ENCODE data around the gene BCL7C.

DNA sequence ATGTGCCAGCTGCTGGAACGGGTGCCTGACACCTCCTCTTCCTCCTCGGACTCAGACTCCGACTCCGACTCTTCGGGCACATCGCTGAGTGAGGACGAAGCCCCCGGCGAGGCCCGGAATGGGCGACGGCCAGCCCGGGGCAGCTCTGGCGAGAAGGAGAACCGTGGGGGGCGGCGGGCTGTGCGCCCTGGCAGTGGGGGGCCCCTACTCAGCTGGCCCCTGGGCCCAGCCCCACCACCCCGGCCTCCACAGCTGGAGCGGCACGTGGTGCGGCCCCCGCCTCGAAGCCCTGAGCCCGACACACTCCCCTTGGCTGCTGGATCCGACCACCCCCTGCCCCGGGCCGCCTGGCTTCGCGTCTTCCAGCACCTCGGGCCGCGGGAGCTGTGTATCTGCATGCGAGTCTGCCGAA, 36.3 kb upstream of the BCL7C start:
- TF ChIP-seq, protein P1, sequence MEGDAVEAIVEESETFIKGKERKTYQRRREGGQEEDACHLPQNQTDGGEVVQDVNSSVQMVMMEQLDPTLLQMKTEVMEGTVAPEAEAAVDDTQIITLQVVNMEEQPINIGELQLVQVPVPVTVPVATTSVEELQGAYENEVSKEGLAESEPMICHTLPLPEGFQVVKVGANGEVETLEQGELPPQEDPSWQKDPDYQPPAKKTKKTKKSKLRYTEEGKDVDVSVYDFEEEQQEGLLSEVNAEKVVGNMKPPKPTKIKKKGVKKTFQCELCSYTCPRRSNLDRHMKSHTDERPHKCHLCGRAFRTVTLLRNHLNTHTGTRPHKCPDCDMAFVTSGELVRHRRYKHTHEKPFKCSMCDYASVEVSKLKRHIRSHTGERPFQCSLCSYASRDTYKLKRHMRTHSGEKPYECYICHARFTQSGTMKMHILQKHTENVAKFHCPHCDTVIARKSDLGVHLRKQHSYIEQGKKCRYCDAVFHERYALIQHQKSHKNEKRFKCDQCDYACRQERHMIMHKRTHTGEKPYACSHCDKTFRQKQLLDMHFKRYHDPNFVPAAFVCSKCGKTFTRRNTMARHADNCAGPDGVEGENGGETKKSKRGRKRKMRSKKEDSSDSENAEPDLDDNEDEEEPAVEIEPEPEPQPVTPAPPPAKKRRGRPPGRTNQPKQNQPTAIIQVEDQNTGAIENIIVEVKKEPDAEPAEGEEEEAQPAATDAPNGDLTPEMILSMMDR (IDR thresholded peaks at IDR 0.05; ENCODE audit: low read length): no peak
- TF ChIP-seq EZH2 (IDR thresholded peaks at IDR 0.05; ENCODE audit: borderline replicate concordance, low read length): no peak

All from OCI-LY1 (cell line).